ENCODE measurements around the gene IFTAP.

Gene IFTAP

DNA sequence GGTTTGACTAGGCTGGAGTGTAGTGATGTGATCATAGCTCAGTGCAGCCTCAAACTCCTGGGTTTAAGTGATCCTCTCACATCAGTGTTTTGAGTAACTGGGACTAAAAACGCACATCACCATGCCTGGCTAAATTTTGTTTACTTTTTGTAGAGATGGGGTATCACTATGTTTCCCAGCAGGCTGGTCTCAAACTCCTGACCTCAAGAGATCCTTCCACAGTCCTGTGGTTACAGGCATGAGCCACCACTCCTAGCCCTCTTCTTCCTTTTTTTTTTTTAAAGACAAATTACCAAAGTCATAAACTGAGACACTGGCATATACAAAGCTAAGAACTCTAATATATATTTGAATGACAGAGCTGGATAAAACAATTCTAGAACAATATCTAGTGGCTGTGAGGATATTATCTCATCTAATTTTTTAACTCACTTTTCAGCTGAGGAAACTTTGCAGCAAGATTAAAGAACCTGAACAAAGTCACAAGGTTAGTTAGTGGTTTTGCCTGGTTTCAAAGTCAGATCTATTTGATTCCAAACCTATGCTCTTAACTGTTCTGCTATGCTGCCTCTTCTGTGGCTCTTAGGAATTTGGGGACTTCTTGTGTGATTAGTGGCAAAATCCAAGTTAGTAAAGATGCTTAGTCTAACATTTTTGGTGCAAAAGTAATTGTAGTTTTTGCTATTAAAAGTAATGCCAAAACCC, 99.0 kb downstream of the IFTAP start:
- H3K36me3 ChIP-seq (ENCODE audit: control insufficient read depth in 2 of 2, insufficient read depth in 1 of 2, low read length in 2 of 2), result no peaks in the 10 kb centered on the region
- no peak overlapping the region for H3K27ac ChIP-seq (ENCODE audit: extremely low read depth, low read depth, low read length)
- no peak for TF ChIP-seq ZNF677 (tag by site-specific recombination; IDR thresholded peaks at IDR 0.05)
- TF ChIP-seq, protein P1, sequence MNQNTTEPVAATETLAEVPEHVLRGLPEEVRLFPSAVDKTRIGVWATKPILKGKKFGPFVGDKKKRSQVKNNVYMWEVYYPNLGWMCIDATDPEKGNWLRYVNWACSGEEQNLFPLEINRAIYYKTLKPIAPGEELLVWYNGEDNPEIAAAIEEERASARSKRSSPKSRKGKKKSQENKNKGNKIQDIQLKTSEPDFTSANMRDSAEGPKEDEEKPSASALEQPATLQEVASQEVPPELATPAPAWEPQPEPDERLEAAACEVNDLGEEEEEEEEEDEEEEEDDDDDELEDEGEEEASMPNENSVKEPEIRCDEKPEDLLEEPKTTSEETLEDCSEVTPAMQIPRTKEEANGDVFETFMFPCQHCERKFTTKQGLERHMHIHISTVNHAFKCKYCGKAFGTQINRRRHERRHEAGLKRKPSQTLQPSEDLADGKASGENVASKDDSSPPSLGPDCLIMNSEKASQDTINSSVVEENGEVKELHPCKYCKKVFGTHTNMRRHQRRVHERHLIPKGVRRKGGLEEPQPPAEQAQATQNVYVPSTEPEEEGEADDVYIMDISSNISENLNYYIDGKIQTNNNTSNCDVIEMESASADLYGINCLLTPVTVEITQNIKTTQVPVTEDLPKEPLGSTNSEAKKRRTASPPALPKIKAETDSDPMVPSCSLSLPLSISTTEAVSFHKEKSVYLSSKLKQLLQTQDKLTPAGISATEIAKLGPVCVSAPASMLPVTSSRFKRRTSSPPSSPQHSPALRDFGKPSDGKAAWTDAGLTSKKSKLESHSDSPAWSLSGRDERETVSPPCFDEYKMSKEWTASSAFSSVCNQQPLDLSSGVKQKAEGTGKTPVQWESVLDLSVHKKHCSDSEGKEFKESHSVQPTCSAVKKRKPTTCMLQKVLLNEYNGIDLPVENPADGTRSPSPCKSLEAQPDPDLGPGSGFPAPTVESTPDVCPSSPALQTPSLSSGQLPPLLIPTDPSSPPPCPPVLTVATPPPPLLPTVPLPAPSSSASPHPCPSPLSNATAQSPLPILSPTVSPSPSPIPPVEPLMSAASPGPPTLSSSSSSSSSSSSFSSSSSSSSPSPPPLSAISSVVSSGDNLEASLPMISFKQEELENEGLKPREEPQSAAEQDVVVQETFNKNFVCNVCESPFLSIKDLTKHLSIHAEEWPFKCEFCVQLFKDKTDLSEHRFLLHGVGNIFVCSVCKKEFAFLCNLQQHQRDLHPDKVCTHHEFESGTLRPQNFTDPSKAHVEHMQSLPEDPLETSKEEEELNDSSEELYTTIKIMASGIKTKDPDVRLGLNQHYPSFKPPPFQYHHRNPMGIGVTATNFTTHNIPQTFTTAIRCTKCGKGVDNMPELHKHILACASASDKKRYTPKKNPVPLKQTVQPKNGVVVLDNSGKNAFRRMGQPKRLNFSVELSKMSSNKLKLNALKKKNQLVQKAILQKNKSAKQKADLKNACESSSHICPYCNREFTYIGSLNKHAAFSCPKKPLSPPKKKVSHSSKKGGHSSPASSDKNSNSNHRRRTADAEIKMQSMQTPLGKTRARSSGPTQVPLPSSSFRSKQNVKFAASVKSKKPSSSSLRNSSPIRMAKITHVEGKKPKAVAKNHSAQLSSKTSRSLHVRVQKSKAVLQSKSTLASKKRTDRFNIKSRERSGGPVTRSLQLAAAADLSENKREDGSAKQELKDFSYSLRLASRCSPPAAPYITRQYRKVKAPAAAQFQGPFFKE (tag by site-specific recombination; IDR thresholded peaks at IDR 0.05; ENCODE audit: borderline replicate concordance), result no peak
- TF ChIP-seq ZBTB17 (tag by site-specific recombination; IDR thresholded peaks at IDR 0.05), result no peak
- TF ChIP-seq SP2 (tag by site-specific recombination; IDR thresholded peaks at IDR 0.05), result no peak
- TF ChIP-seq ZIC2 (tag by site-specific recombination; IDR thresholded peaks at IDR 0.05), result no peak
- TF ChIP-seq, protein P2, sequence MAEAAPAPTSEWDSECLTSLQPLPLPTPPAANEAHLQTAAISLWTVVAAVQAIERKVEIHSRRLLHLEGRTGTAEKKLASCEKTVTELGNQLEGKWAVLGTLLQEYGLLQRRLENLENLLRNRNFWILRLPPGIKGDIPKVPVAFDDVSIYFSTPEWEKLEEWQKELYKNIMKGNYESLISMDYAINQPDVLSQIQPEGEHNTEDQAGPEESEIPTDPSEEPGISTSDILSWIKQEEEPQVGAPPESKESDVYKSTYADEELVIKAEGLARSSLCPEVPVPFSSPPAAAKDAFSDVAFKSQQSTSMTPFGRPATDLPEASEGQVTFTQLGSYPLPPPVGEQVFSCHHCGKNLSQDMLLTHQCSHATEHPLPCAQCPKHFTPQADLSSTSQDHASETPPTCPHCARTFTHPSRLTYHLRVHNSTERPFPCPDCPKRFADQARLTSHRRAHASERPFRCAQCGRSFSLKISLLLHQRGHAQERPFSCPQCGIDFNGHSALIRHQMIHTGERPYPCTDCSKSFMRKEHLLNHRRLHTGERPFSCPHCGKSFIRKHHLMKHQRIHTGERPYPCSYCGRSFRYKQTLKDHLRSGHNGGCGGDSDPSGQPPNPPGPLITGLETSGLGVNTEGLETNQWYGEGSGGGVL (tag by site-specific recombination; IDR thresholded peaks at IDR 0.05), result no peak
- TF ChIP-seq SP7 (tag by site-specific recombination; IDR thresholded peaks at IDR 0.05), result no peak
- TF ChIP-seq ZNF146 (tag by site-specific recombination; IDR thresholded peaks at IDR 0.05), result no peak
- TF ChIP-seq, protein P3, sequence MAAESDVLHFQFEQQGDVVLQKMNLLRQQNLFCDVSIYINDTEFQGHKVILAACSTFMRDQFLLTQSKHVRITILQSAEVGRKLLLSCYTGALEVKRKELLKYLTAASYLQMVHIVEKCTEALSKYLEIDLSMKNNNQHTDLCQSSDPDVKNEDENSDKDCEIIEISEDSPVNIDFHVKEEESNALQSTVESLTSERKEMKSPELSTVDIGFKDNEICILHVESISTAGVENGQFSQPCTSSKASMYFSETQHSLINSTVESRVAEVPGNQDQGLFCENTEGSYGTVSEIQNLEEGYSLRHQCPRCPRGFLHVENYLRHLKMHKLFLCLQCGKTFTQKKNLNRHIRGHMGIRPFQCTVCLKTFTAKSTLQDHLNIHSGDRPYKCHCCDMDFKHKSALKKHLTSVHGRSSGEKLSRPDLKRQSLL (tag by site-specific recombination; IDR thresholded peaks at IDR 0.05), result no peak
- no peak for TF ChIP-seq ZNF626 (tag by site-specific recombination; IDR thresholded peaks at IDR 0.05)
- no peak for TF ChIP-seq ZFP3 (tag by site-specific recombination; IDR thresholded peaks at IDR 0.05; ENCODE audit: low read depth)
- TF ChIP-seq ZNF354C (tag by site-specific recombination; IDR thresholded peaks at IDR 0.05; ENCODE audit: borderline replicate concordance, low read depth), result no peak
- TF ChIP-seq ZNF654 (tag by site-specific recombination; IDR thresholded peaks at IDR 0.05; ENCODE audit: low read depth), result no peak
- ChIA-PET CTCF (interaction anchor here (0.6 to 6.5 kb wide), 5 partner anchors 9 to 501 kb away, joined by 3 to 48 read pairs (median 7); no protein-coding TSS in a partner anchor), POLR2A (no interaction called here)
- H3K4me1 ChIP-seq (ENCODE audit: control insufficient read depth, insufficient read depth, low read length), result no peaks in the 10 kb centered on the region
- no peak overlapping the region for H3K4me3 ChIP-seq (ENCODE audit: low read depth, low read length)
- H3K9me3 ChIP-seq (ENCODE audit: control insufficient read depth, insufficient read depth, low read depth, low read length), result no peaks in the 10 kb centered on the region

DNA sequence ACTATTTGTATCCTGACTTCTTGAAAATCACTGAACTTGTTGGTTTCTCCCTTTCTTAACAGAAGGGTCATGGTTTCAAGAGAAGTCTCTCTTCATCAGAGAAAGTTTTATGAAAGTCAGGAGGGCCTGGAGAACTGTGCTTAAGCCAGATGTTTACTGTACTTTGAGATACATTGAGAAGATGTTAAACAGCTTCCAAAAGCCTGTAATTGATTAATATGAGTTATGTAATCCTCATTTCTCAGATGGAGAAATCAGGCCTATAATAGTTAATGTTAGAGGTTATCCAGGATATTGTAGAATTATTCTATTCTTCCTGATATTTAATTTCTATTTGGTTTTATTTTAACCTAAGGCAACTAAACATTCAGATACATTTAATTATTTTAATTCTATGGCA, 100.8 kb downstream of the IFTAP start:
- Histone ChIP-seq H3K36me3 (ENCODE audit: control insufficient read depth in 2 of 2, insufficient read depth in 1 of 2, low read length in 2 of 2) (no peaks in the 10 kb centered on the region), H3K27ac (ENCODE audit: extremely low read depth, low read depth, low read length) (no peak overlapping the region), H3K9me3 (ENCODE audit: control insufficient read depth, insufficient read depth, low read depth, low read length) (no peaks in the 10 kb centered on the region), H3K4me3 (ENCODE audit: low read depth, low read length) (no peak overlapping the region), H3K4me1 (ENCODE audit: control insufficient read depth, insufficient read depth, low read length) (no peaks in the 10 kb centered on the region)
- POLR2A ChIA-PET, result no interaction called here
- TF ChIP-seq, protein P3 (tag by site-specific recombination; IDR thresholded peaks at IDR 0.05), result no peak
- no peak for TF ChIP-seq ZNF292 (tag by site-specific recombination; IDR thresholded peaks at IDR 0.05; ENCODE audit: borderline replicate concordance, low read depth)
- no peak for TF ChIP-seq ZNF211 (tag by site-specific recombination; IDR thresholded peaks at IDR 0.05; ENCODE audit: low read depth)
- no peak for TF ChIP-seq RBAK (tag by site-specific recombination; IDR thresholded peaks at IDR 0.05)
- TF ChIP-seq, protein P4, sequence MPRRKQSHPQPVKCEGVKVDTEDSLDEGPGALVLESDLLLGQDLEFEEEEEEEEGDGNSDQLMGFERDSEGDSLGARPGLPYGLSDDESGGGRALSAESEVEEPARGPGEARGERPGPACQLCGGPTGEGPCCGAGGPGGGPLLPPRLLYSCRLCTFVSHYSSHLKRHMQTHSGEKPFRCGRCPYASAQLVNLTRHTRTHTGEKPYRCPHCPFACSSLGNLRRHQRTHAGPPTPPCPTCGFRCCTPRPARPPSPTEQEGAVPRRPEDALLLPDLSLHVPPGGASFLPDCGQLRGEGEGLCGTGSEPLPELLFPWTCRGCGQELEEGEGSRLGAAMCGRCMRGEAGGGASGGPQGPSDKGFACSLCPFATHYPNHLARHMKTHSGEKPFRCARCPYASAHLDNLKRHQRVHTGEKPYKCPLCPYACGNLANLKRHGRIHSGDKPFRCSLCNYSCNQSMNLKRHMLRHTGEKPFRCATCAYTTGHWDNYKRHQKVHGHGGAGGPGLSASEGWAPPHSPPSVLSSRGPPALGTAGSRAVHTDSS (tag by site-specific recombination; IDR thresholded peaks at IDR 0.05), result no peak
- TF ChIP-seq, protein P5, sequence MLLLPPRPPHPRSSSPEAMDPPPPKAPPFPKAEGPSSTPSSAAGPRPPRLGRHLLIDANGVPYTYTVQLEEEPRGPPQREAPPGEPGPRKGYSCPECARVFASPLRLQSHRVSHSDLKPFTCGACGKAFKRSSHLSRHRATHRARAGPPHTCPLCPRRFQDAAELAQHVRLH (tag by site-specific recombination; IDR thresholded peaks at IDR 0.05), result no peak
- TF ChIP-seq, protein P6, sequence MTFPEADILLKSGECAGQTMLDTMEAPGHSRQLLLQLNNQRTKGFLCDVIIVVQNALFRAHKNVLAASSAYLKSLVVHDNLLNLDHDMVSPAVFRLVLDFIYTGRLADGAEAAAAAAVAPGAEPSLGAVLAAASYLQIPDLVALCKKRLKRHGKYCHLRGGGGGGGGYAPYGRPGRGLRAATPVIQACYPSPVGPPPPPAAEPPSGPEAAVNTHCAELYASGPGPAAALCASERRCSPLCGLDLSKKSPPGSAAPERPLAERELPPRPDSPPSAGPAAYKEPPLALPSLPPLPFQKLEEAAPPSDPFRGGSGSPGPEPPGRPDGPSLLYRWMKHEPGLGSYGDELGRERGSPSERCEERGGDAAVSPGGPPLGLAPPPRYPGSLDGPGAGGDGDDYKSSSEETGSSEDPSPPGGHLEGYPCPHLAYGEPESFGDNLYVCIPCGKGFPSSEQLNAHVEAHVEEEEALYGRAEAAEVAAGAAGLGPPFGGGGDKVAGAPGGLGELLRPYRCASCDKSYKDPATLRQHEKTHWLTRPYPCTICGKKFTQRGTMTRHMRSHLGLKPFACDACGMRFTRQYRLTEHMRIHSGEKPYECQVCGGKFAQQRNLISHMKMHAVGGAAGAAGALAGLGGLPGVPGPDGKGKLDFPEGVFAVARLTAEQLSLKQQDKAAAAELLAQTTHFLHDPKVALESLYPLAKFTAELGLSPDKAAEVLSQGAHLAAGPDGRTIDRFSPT (tag by site-specific recombination; IDR thresholded peaks at IDR 0.05), result no peak
- CTCF ChIA-PET, result interaction anchor here (0.9 kb wide), 1 partner anchor 52 kb away, joined by 4 read pairs; no protein-coding TSS in a partner anchor
